Adrenal gland (tissue), 12 donors: ENCODE data around the gene SDR42E2. TPM values are rescaled to one million over a fixed set of nuclear protein-coding genes. Genes with fewer than 3 reads are reported as not detected.

Source experiments
- DNase-seq, 7 donors: peaks; one replicate each; pipeline ENCODE4 v3.0.0-alpha.2; 2019 to 2020
- H3K27ac ChIP-seq, 5 donors: fragments of 200-600 bp; sonication (generic) in 4 of 5; 1 replicate in 3 of 5; 2 replicates in 2 of 5; pipeline versions ENCODE4 v1.5.1 to v1.8.0; 2016 to 2020; ENCODE audit warnings: mild to moderate bottlenecking in 1 of 5
- H3K27me3 ChIP-seq: fragments of 200-600 bp; 2 replicates; pipeline ENCODE4 v1.8.0; 2021
- H3K36me3 ChIP-seq, 2 donors: fragments of 200-600 bp; replicated peaks in 1 of 2; 1 replicate in 1 of 2; 2 replicates in 1 of 2; pipeline versions ENCODE4 v1.5.1 to v1.8.0; 2018 to 2022
- H3K4me1 ChIP-seq, 2 donors: fragments of 200-600 bp; replicated peaks in 1 of 2; 1 replicate in 1 of 2; 2 replicates in 1 of 2; pipeline versions ENCODE4 v1.5.1 to v1.8.0; 2018 to 2021
- H3K4me3 ChIP-seq, 4 donors: fragments of 200-600 bp; sonication (generic) in 3 of 4; one replicate each; pipeline ENCODE4 v1.5.1; 2016 to 2018
- H3K9me3 ChIP-seq, 3 donors: fragments of 200-600 bp; sonication (generic) in 1 of 3; replicated peaks in 1 of 3; 1 replicate in 2 of 3; 2 replicates in 1 of 3; pipeline versions ENCODE4 v1.5.1 to v1.8.0; 2016 to 2021
- POLR2A ChIP-seq, 2 donors: fragments of 450-650 bp; IDR thresholded peaks; one replicate each; pipeline ENCODE4 v1.6.1; 2017; ENCODE audit warnings: antibody characterized with exemption in 2 of 2, mild to moderate bottlenecking in 2 of 2, moderate library complexity in 1 of 2
- WGBS, 4 donors: extraction: QIAGEN DNeasy Blood & Tissue Kit in 2 of 4; methylation state at CpG; one replicate each; pipeline versions ENCODE4 v1.1.5 to v1.1.7; 2013 to 2017; 5-methylcytosine and 5-hydroxymethylcytosine counted together
- intact Hi-C, 2 donors: fragments of 100-400 bp; cut with DNase I; formaldehyde crosslinking; loops; one replicate each; pipeline versions ENCODE4 v1.14.1 to v1.15.0; 2022 to 2023
- polyA plus RNA-seq, 3 donors: library from polyadenylated mRNA; stranded (reverse); fragments of 200-250 nt in 2 of 3; fragments of 350-450 nt in 1 of 3; fragmentation: Illumina TruSeq in 1 of 3; extraction: RNeasy Lipid Tissue Mini Kit (QIAGEN cat#74804) in 1 of 3; gene quantifications; one replicate each; pipeline ENCODE4 v1.2.3, GENCODE V29; 2013 to 2014
- total RNA-seq, 9 donors: library from RNA; depleted of rRNA in 4 of 9; stranded (reverse); fragments of >200 nt in 4 of 9; fragments of 120-200 nt in 1 of 9; fragmentation: NEBNext Ultra II Directional in 1 of 9; extraction: Animal tissue kit (Norgen Biotek cat#: 25700) in 1 of 9; gene quantifications; one replicate each; pipeline versions ENCODE4 v1.1.0 to v1.2.4, GENCODE V29; 2013 to 2023
- TF ChIP-seq, protein P1 (sequence below), 6 experiments: fragments of 450-650 bp in 4 of 6; fragments of 200-600 bp in 2 of 6; sonication (generic) in 1 of 6; IDR thresholded peaks; 1 replicate in 5 of 6; 2 replicates in 1 of 6; pipeline versions ENCODE4 v1.5.1 to v1.8.0; 2016 to 2021; ENCODE audit warnings: antibody characterized with exemption in 6 of 6, mild to moderate bottlenecking in 2 of 6, moderate library complexity in 1 of 6
- donor health status: healthy with polysubstance abuse.
- donor health status: Bipolar disorder and iron deficiency.
- donor health status: DM: yes; HTN: yes; CAD: no.
- donor health status: DM: no; HTN: no; CAD: no.
- donor health status: DM: no; HTN: no; CAD: no.
- donor health status: DM: yes; HTN: yes; CAD: no.

Gene SDR42E2
- total and polyA plus RNA-seq, 12 donors = 0.08 to 0.10 TPM; not detected in 10

DNA sequence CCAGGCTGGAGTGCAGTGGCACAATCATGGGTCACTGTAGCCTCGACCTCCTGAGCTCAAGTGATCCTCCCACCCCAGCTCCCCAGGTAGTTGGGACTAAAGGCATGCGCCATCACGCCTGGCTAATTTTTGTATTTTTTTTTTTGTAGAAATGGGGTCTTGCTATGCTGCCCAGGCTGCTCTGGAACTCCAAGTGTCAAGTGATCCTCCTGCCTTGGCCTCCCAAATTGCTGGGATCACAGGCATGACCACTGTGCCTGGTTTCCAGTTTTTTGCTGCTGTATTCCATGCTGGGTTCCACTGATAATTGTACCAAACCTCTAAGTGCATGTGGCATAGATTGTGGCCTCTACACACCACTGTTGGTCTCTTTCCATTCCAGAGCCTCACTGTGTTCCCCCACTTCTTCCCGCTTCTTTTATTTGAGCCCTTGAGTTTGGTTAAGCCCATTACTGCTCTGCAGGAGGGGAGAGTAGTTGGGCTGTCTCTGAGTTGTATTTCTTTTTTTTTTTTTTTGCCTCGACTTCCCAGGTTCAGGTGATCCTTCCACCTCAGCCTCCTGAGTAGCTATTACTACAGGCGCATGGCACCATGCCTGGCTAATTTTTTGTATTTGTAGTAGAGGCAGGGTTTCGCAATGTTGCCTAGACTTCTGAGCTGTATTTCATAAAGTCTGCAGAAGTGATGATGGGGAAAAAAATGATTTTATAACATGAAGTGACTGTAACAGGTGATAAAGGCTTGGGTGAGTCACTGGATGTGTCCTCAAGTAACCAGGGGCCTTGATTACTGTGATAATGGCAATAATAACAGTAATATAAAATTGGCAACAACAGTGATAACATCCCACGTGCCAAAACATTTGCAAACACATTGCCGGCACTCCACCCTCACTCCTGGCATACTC lies 73.8 kb downstream of the SDR42E2 start:
- no peak overlapping the region for H3K27ac ChIP-seq
- H3K36me3 ChIP-seq = peaks cover 0 to 17% of the 10 kb centered on the region in 2 donors
- TF ChIP-seq, protein P1, sequence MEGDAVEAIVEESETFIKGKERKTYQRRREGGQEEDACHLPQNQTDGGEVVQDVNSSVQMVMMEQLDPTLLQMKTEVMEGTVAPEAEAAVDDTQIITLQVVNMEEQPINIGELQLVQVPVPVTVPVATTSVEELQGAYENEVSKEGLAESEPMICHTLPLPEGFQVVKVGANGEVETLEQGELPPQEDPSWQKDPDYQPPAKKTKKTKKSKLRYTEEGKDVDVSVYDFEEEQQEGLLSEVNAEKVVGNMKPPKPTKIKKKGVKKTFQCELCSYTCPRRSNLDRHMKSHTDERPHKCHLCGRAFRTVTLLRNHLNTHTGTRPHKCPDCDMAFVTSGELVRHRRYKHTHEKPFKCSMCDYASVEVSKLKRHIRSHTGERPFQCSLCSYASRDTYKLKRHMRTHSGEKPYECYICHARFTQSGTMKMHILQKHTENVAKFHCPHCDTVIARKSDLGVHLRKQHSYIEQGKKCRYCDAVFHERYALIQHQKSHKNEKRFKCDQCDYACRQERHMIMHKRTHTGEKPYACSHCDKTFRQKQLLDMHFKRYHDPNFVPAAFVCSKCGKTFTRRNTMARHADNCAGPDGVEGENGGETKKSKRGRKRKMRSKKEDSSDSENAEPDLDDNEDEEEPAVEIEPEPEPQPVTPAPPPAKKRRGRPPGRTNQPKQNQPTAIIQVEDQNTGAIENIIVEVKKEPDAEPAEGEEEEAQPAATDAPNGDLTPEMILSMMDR (IDR thresholded peaks at IDR 0.05) = no peak
- TF ChIP-seq POLR2A (IDR thresholded peaks at IDR 0.05) = no peak
- DNase-seq = peak in 5 of 7 donors; percentile 39 to 77 (median 59)
- H3K9me3 ChIP-seq = no peaks in the 10 kb centered on the region
- intact Hi-C loops = no loop called here
- peaks cover 4 to 22% of the 10 kb centered on the region in 2 donors for H3K4me1 ChIP-seq
- H3K27me3 ChIP-seq = no peaks in the 10 kb centered on the region
- 67 to 73% (median 70%) methylated on average over 9 of the region's 9 CpGs for WGBS, 4 donors
- H3K4me3 ChIP-seq = no peak overlapping the region

DNA sequence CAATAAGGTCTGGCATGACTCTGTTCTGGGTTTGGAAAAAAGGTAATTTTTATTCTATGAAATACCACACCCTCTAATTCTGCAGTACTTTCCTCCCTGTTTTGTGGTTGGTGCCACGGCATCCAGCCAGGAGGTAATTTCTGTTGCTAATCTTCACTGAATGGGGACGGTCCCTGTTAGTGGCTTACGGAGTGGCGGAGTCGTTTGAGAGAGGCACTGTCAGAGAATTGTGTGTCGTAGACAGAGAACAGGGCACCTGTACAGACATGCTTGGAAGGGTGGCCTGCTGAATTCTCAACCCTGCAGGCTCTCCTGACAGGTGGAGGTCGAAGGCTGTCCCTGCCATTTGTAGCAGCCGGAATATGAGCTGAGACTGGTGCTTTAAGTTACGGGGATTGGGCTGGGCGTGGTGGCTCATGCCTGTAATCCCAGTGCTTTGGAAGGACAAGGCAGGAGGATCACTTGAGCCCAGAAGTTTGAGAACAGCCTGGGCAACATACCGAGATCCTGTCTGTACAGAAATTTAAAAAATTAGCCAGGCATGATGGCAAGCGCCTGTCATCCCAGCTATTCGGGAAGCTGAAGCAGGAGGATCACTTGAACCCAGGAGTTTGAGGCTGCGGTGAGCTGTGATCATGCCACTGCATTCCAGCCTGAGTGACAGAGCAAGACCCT lies 77.0 kb downstream of the SDR42E2 start:
- DNase-seq = no peak
- 85 to 95% (median 88%) methylated on average over 13 to 14 of the region's 14 CpGs for WGBS, 4 donors
- Histone ChIP-seq H3K4me1 (peaks cover 4 to 22% of the 10 kb centered on the region in 2 donors), H3K27ac (peak overlapping the region in 1 of 5 donors; percentile 12), H3K9me3 (no peaks in the 10 kb centered on the region), H3K4me3 (no peak overlapping the region), H3K36me3 (peaks cover 0 to 9% of the 10 kb centered on the region in 2 donors), H3K27me3 (no peaks in the 10 kb centered on the region)
- intact Hi-C loops = no loop called here
- TF ChIP-seq, protein P1 (IDR thresholded peaks at IDR 0.05) = no peak

DNA sequence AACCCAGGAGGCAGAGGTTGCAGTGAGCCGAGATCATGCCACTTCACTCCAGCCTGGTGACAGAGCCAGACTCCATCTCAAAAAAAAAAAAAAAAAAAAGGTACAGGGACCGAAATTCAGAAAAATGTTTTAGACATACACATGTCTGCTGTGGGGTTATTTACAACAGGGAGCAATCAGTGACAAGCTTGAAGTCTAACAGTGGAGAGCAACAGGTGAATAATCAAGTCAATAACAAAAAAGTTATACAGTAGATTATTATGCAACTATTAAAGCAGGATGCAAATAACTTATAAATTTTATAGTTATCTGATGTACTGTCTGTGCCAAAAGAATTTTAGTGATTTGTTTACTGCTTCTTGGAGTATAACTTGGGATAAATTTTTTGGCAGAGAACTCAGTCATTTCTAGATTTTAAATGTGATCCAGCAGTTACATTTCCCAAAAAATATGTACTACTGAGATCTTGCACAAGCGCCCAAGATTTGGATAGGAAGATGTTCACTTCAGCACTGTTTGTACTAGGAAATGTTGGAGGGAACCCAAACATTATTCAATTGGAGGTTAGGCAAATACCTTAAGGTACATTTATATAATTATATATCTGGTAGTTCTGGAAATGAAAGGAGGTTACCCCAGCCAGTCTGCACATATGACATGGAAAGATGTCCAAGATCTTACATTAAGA lies 77.9 kb downstream of the SDR42E2 start:
- Histone ChIP-seq H3K9me3 (no peaks in the 10 kb centered on the region), H3K4me3 (no peak overlapping the region), H3K27ac (peak overlapping the region in 1 of 5 donors; percentile 51), H3K27me3 (no peaks in the 10 kb centered on the region), H3K36me3 (peaks cover 0 to 17% of the 10 kb centered on the region in 2 donors), H3K4me1 (peaks cover 4 to 22% of the 10 kb centered on the region in 2 donors)
- TF ChIP-seq, protein P1 (IDR thresholded peaks at IDR 0.05) = no peak
- TF ChIP-seq POLR2A (IDR thresholded peaks at IDR 0.05) = no peak
- intact Hi-C loops = no loop called here
- 50 to 58% (median 55%) methylated on average over 3 of the region's 3 CpGs for WGBS, 4 donors
- DNase-seq = peak in 1 of 7 donors; percentile 35

Other genes starting within 250 kb of the SDR42E2 start
- 100 to 1,000 TPM; 126 to 386 (median 230) TPM for gene UQCRC2, start 209.1 kb upstream of the SDR42E2 start, total RNA-seq
- gene UQCRC2, start 209.1 kb upstream of the SDR42E2 start, polyA plus RNA-seq = 100 to 1,000 TPM; 108 to 226 (median 130) TPM
- under 1 TPM in 1 of 9 donors, not detected in 8; 0.61 TPM for gene PDZD9, start 161.4 kb upstream of the SDR42E2 start, total RNA-seq
- gene PDZD9, start 161.4 kb upstream of the SDR42E2 start, polyA plus RNA-seq = not detected
- gene MOSMO, start 154.4 kb upstream of the SDR42E2 start, total RNA-seq = 10 to 100 TPM; 13.3 to 49.0 (median 21.5) TPM
- 10 to 100 TPM; 11.7 to 24.2 (median 18.0) TPM for gene MOSMO, start 154.4 kb upstream of the SDR42E2 start, polyA plus RNA-seq
- gene VWA3A, start 70.0 kb upstream of the SDR42E2 start, total RNA-seq = under 1 TPM in 3 of 9 donors, not detected in 6; 0.17 to 0.32 (median 0.19) TPM
- under 1 TPM; 0.27 to 0.72 (median 0.35) TPM for gene VWA3A, start 70.0 kb upstream of the SDR42E2 start, polyA plus RNA-seq
- 10 to 100 TPM in 8 of 9 donors, 1 to 10 TPM in 1; 8.3 to 28.3 (median 18.4) TPM for gene EEF2K, start 43.8 kb downstream of the SDR42E2 start, total RNA-seq
- 10 to 100 TPM in 1 of 3 donors, 1 to 10 TPM in 2; 4.9 to 15.0 (median 7.6) TPM for gene EEF2K, start 43.8 kb downstream of the SDR42E2 start, polyA plus RNA-seq
- gene POLR3E, start 134.9 kb downstream of the SDR42E2 start, total RNA-seq = 10 to 100 TPM; 43.8 to 99.4 (median 54.3) TPM
- gene POLR3E, start 134.9 kb downstream of the SDR42E2 start, polyA plus RNA-seq = 10 to 100 TPM; 46.5 to 91.0 (median 47.7) TPM
- gene CDR2, start 212.1 kb downstream of the SDR42E2 start, total RNA-seq = 10 to 100 TPM; 11.3 to 31.2 (median 17.3) TPM
- 10 to 100 TPM; 11.9 to 22.6 (median 21.0) TPM for gene CDR2, start 212.1 kb downstream of the SDR42E2 start, polyA plus RNA-seq